Neural cell (in vitro differentiated cells): ENCODE data around the gene ARHGEF2. TPM values are rescaled to one million over a fixed set of nuclear protein-coding genes. Genes with fewer than 3 reads are reported as not detected.

Source experiments
- H2AFZ ChIP-seq: fragments of 200-600, 300-800 bp; sonication (generic), shearing (Covaris generic); 2 replicates; pipeline ENCODE4 v1.6.0; 2014; ENCODE audit warnings: low read depth, mild to moderate bottlenecking, antibody characterized with exemption, low read length, moderate library complexity
- H3F3A ChIP-seq: fragments of 200-600 bp; shearing (Covaris generic); 2 replicates; pipeline ENCODE4 v1.6.1; 2016; ENCODE audit warnings: mild to moderate bottlenecking, moderate library complexity, mixed read lengths, antibody characterized with exemption, low read length; ENCODE audit not compliant: insufficient read depth, poor library complexity, severe bottlenecking
- H3K27ac ChIP-seq: fragments of 200-600, 300-800 bp; sonication (generic), shearing (Covaris generic); 2 replicates; pipeline ENCODE4 v1.5.1; 2014; ENCODE audit warnings: mild to moderate bottlenecking, low read length, moderate library complexity
- H3K27me3 ChIP-seq: fragments of 300-800, 200-600 bp; sonication (generic), shearing (Covaris generic); 2 replicates; pipeline ENCODE4 v1.6.0; 2014; ENCODE audit warnings: mild to moderate bottlenecking, low read depth, low read length, moderate library complexity; ENCODE audit not compliant: insufficient read depth
- H3K36me3 ChIP-seq: fragments of 300-800, 200-600 bp; sonication (generic), shearing (Covaris generic); 2 replicates; pipeline ENCODE4 v1.5.1; 2014; ENCODE audit warnings: mild to moderate bottlenecking, antibody characterized with exemption, low read length, moderate library complexity; ENCODE audit not compliant: insufficient read depth
- H3K4me2 ChIP-seq: fragments of 300-800, 200-600 bp; sonication (generic), shearing (Covaris generic); 2 replicates; pipeline ENCODE4 v1.6.0; 2014; ENCODE audit warnings: mild to moderate bottlenecking, low read length
- H3K4me3 ChIP-seq: fragments of 300-800, 200-600 bp; sonication (generic), shearing (Covaris generic); 2 replicates; pipeline ENCODE4 v1.5.1; 2014; ENCODE audit warnings: mild to moderate bottlenecking, low read length, moderate library complexity
- H3K79me2 ChIP-seq: fragments of 200-600 bp; shearing (Covaris generic); replicated peaks from 2 replicates; pipeline ENCODE4 v1.6.0; 2014; ENCODE audit warnings: mild to moderate bottlenecking, low read length, moderate library complexity; ENCODE audit not compliant: insufficient read depth
- H3K9ac ChIP-seq: fragments of 300-800, 200-600 bp; sonication (generic), shearing (Covaris generic); 2 replicates; pipeline ENCODE4 v1.6.1; 2016; ENCODE audit warnings: mild to moderate bottlenecking, low read length, mixed read lengths
- H3K9me2 ChIP-seq: fragments of 200-600 bp; shearing (Covaris generic); 2 replicates; pipeline ENCODE4 v1.6.1; 2016; ENCODE audit warnings: mild to moderate bottlenecking, low read length, mixed read lengths; ENCODE audit not compliant: insufficient read depth
- H3K9me3 ChIP-seq: fragments of 200-600, 300-800 bp; sonication (generic), shearing (Covaris generic); 2 replicates; pipeline ENCODE4 v1.6.1; 2016; ENCODE audit warnings: mild to moderate bottlenecking, mixed run types, low read length, moderate library complexity, mixed read lengths
- H4K20me1 ChIP-seq: fragments of 200-600 bp; shearing (Covaris generic); 2 replicates; pipeline ENCODE4 v1.6.1; 2016; ENCODE audit warnings: mild to moderate bottlenecking, mixed run types; ENCODE audit not compliant: insufficient read depth
- CTCF ChIP-seq: fragments of 450-650 bp; IDR thresholded peaks from 2 replicates; pipeline ENCODE4 v1.5.1; 2014; ENCODE audit warnings: antibody characterized with exemption, mild to moderate bottlenecking, moderate library complexity; ENCODE audit not compliant: poor library complexity, severe bottlenecking
- EP300 ChIP-seq: fragments of 450-650 bp; conservative IDR thresholded peaks from 2 replicates; pipeline ENCODE4 v1.6.1; 2014; ENCODE audit warnings: antibody characterized with exemption, mild to moderate bottlenecking, moderate library complexity; ENCODE audit not compliant: poor library complexity, severe bottlenecking
- EZH2 ChIP-seq: fragments of 200-600, 300-800 bp; shearing (Covaris generic), sonication (generic); IDR thresholded peaks from 2 replicates; pipeline ENCODE4 v1.6.1; 2014; ENCODE audit warnings: antibody characterized with exemption, low read length, borderline replicate concordance, mild to moderate bottlenecking; ENCODE audit not compliant: insufficient read depth, poor library complexity, severe bottlenecking
- MXI1 ChIP-seq: fragments of 450-650 bp; conservative IDR thresholded peaks from 2 replicates; pipeline ENCODE4 v1.6.1; 2014; ENCODE audit warnings: antibody characterized with exemption, mild to moderate bottlenecking; ENCODE audit not compliant: poor library complexity, severe bottlenecking
- POLR2AphosphoS5 ChIP-seq: IDR thresholded peaks from 2 replicates; pipeline ENCODE4 v1.6.1; 2012
- RAD21 ChIP-seq: fragments of 450-650 bp; conservative IDR thresholded peaks from 2 replicates; pipeline ENCODE4 v1.6.1; 2014; ENCODE audit warnings: antibody characterized with exemption, mild to moderate bottlenecking, moderate library complexity
- REST ChIP-seq: IDR thresholded peaks from 2 replicates; pipeline ENCODE4 v1.6.1; 2012; ENCODE audit warnings: borderline replicate concordance
- SMC3 ChIP-seq: fragments of 450-650 bp; conservative IDR thresholded peaks from 2 replicates; pipeline ENCODE4 v1.6.1; 2014; ENCODE audit warnings: antibody characterized with exemption, mild to moderate bottlenecking, moderate library complexity; ENCODE audit not compliant: poor library complexity
- TAF1 ChIP-seq: IDR thresholded peaks from 2 replicates; pipeline ENCODE4 v1.6.1; 2012; ENCODE audit warnings: low read depth
- polyA plus RNA-seq: library from polyadenylated mRNA; depleted of rRNA; stranded (reverse); fragments of >200 nt; gene quantifications from 2 replicates; pipeline ENCODE4 v1.2.3, GENCODE V29; 2014

The ARHGEF2 gene
- polyA plus RNA-seq, 1 donor from 2014 or later = 45.1 TPM

DNA sequence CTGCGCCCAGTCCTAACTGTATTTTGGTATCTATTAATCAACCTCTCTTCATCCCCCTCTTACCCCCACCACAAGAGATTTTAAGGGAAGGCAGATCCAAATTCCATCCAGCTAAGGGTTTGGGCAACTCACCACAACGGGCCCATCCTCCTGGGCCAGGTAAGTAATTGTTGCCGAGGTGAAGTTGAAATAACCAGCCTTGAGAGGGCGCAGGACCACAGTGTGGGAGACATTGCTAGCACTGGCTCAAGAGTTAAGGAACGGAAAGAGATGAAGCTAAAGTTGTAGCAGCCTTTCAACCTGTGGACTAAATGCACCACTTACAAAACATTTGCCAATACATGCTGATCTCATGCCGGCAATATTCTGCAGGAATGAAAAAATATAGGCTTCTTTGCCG lies 36.5 kb upstream of the ARHGEF2 start:
- Histone ChIP-seq H3K9me3 (no peaks in the 10 kb centered on the region), H3K4me3 (no peak overlapping the region), H2AFZ (no peak overlapping the region), H3K9ac (no peak overlapping the region), H3F3A (no peaks in the 10 kb centered on the region), H3K9me2 (no peaks in the 10 kb centered on the region), H3K27me3 (no peaks in the 10 kb centered on the region), H3K4me2 (no peak overlapping the region), H3K27ac (no peak overlapping the region), H3K36me3 (no peaks in the 10 kb centered on the region), H3K79me2 (peaks cover 14% of the 10 kb centered on the region), H4K20me1 (no peaks in the 10 kb centered on the region)
- no peak for TF ChIP-seq REST
- no peak for TF ChIP-seq EZH2
- no peak for TF ChIP-seq EP300
- TF ChIP-seq CTCF = no peak
- TF ChIP-seq POLR2AphosphoS5 = no peak
- no peak for TF ChIP-seq TAF1
- no peak for TF ChIP-seq RAD21
- TF ChIP-seq SMC3 = no peak
- TF ChIP-seq MXI1 = no peak

- Histone ChIP-seq H3K79me2 (no peaks in the 10 kb centered on the region), H3K9me2 (no peaks in the 10 kb centered on the region), H3K36me3 (no peaks in the 10 kb centered on the region), H3K27ac (no peak overlapping the region), H3K9ac (no peak overlapping the region), H3F3A (no peaks in the 10 kb centered on the region), H3K27me3 (no peaks in the 10 kb centered on the region), H3K4me3 (no peak overlapping the region), H3K9me3 (no peaks in the 10 kb centered on the region), H4K20me1 (no peaks in the 10 kb centered on the region), H3K4me2 (no peak overlapping the region), H2AFZ (no peak overlapping the region)
- TF ChIP-seq REST (no peak), TAF1 (no peak), POLR2AphosphoS5 (no peak), SMC3 (no peak), EP300 (no peak), EZH2 (no peak), MXI1 (no peak)
Observed at GRCh38 chr1:156012051-156012817, 33.9 kb upstream of the ARHGEF2 start.
